NCI-H1417 (cell line): ENCODE data around the gene NAP1L1.

Experiments used
- DNase-seq, 3 experiments: peaks; one replicate each; lab custom pipeline; 2025; lab: John Stamatoyannopoulos, UW

Gene NAP1L1

DNA sequence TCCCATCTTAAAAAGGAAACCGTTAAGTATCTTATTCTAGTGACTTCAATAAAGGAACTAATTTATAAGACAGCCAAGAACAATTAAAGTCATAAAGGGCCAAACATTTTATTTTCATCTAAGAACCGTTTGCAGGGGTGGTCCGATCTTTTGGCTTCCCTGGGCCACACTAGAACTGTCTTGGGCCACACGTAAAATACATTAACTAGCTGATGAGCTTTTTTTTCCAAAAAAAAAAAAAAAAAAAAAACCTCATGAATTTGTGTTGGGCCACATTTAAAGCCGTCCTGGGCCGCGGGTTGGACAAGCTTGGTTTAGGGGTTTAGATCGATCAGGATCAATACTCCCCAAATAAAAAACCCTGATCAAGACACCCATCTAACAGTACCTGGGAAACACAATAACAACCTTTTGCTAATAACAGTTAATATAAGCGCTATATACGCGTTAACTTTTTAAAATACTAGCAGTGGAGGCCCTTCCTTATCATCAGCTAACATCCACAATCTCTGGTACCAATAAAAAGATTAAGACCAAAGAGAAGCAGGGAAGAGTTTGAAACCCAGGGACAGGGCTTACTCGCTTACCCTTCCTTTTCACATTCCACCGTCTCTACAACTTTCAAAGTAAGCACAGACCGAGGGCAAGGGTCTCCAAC lies 1.1 kb downstream of the NAP1L1 start:
- no peak for DNase-seq

DNA sequence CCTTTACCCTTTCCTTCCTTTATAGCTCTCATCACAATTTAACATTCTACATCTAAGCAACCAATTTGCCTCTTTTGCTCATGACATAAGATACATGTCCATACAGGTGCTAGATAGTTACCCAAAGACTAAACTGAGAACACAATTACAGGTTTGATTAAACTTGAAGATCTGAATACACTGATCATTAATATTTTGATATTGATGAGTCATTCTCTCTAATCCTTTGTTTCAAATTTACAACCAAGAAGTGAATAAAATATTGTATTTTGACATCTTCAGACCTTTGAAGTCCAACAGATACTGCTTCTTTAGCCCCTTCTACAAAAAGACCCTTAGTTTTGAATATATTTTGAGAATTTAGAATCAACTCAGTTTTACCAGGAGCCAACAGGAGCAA lies 2.6 kb downstream of the NAP1L1 start:
- DNase-seq = no peak

DNA sequence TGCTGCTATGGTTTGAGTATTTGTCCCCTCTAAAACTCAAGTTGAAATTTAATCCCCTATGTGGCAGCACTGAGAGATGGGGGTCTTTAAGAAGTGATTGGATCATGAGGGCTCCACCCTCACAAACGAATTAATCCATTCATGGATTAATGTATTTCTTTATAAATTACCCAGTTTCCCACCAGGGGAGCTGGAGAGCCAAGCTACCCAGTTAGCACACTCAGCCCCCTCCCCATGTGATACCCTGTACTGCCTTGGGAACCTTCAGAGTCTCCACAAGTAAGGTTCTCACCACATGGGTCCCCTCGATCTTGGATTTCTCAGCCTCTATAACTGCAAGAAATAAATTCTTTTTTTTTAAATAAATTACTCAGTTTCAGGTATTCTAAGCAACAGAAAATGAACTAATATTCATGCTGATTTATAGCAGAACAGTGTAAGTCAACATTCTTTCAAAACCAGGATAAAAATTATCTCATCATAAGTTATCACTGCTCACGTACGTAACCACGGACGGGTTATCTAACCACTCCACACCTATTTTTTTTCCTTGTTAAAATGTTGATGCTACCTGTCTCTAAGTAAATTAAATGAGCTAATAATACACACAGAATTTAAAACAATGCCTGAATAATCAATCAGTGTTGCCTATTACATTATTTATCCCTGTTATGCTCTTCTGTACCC lies 3.6 kb downstream of the NAP1L1 start:
- DNase-seq = peak in 1 of 3 experiments; percentile 68

DNA sequence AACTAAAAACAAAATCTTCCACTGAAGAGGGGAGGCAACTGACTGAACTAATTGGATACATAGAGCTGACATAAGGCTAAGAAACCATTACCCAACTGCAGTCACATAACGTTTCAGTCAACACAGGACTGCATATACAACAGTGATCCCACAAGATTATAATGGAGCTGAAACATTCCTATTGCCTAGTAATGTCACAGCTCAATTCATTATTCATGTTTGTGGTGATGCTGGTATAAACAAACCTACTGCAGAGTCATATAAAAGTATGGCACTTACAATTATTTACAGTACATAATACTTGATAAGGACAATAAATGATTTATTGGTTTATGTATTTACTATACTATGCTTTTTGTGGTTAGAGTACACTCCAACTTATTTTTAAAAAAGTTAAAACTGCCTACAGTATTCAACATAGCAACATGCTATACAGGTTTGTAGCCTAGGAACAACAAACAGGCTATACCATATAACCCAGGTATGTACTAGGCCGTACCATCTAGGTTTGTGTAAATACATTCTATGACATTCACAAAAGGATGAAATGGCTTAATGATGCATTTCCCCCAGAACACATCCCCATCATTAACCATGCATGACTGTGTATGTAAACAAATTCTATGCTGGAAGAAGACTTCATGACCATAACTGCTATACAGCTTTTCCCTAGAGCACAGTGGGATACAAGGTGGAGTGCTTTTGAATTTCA lies 4.3 kb downstream of the NAP1L1 start:
- DNase-seq = peak; percentile 10 to 85 (median 77)

DNA sequence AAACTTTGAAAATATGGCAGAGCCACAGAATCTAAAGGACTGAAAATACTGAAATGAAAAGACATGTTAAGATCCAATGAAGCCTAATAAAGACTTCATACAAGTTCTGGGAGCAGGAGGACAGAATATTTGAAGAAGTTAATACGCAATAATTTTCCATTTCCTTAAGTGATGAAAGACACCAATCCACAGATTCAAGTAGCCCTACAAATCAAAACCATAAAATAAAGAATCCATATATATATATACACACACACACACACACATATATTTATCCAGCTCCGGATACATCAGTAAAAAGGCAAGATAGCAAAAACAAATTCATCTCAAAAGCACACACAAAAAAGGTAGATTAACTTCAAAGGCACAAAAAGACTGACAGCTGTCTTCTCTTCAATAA lies 5.7 kb downstream of the NAP1L1 start:
- DNase-seq = no peak

DNA sequence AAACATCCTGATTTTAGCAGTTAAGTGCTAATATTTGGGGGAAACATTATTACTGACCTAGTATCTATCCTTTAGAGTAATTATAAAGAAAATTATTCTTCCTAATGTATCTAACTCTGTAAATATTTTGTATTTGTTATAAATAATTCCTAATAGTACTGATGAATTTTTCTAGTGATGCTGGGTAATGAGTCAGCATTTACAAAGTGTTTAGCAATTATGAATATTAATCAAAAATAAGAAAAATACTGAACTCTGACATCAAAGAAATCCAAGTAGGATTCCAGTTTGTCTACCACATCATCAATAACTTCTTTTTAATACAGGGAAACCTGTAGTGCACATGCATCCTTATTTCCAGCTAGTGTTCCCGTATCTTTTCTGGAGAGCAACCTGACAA lies 9.0 kb downstream of the NAP1L1 start:
- DNase-seq = no peak

DNA sequence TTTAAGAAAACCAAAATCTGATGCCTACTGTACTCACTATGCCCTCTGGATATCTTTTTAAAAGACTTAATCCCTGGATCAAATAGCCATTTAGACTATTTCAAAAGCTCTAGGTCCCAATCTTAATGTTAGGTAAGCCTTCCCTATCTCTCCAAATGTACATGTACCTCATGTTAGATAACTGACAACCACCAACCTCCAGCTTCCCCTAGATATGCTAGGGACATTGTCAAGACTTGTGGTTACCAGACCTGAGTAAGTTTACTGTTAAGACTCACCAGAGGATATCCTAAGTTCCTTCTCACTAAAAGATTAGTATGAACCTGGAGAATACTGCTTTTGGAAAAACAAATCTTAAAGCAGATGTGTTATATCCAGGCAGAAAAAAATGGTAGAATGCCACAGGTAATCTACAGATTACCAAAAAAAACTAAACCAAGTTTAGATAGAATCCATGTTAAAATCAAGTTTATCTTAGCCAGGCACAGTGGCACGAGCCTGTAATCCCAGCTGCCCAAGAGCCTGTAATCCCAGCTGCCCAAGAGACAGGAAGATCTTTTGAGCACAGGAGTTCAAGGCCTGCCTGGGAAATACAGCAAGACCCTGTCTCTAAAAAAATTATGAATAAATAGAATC lies 9.7 kb downstream of the NAP1L1 start:
- no peak for DNase-seq

DNA sequence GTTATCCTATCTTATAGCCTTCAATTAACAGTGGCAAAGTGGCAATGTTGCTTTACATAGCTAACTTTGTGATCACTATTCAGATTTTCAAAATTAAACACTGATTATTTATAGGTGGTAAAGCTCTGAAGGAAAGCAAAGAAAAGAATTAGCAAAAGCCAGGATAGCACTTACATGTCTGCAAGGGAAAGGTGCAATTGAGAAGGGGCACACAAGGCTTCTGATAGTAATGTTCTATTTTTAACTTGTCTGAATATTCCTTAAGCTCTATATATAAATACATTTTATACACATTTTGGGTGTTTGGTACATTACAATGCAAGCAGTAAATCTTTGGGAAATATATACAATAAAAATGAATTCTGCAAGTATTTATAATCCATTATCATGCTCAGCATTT lies 10.9 kb downstream of the NAP1L1 start:
- DNase-seq = no peak

DNA sequence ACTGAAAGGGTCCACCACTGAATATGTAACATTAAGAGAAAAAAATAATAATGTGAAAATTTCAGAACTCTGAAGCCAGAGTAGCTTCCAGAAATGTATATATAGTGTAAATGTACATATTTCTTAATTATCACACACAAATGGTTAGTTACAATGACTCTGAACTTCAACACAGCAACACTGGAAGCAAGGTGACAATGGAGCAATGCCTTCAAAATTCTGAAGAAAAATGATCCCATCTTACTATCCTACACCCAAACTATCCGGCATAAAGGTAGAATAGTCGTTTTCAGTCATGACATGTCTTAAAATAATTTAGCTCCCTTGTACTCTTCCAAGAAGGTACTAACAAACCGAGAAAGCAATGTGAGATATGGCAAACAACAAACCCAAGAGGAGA lies 11.9 kb downstream of the NAP1L1 start:
- no peak for DNase-seq

DNA sequence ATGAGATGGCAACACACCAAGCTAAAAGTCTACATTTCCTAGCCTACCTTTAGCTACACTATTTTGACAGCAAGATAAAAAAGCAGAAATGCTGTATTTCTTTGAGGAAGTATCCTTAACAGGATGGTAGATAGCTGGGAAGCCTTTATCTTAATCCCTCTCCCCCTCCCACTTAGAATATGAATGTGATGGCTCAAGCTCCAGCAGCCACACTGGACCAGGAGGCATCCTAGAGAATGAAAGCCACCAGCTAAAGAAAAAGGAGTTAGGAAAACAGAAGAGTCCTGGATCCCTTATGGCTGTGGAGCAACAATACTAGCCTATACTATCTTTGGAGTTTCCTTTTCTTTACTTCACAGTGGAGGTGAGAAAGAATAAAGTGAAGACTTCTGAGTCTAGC lies 15.1 kb downstream of the NAP1L1 start:
- no peak for DNase-seq

DNA sequence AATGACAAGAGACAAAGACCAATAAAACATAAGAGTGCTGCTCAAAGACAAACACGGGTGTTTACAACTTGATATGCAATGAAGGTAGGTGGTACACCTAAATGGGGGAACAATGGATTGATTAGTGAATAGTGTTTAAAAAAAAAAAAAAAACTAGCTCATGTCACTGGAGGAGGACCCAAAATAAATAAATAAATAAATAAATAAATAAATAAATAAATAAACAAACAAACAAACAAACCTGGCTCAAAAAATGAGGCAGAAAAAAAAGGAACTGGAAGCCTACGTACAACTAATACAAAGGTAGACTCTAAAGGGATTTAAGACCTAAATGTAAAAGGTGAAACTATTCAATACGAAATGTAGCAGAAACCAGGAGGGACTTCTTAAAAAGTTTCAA lies 18.6 kb downstream of the NAP1L1 start:
- no peak for DNase-seq

DNA sequence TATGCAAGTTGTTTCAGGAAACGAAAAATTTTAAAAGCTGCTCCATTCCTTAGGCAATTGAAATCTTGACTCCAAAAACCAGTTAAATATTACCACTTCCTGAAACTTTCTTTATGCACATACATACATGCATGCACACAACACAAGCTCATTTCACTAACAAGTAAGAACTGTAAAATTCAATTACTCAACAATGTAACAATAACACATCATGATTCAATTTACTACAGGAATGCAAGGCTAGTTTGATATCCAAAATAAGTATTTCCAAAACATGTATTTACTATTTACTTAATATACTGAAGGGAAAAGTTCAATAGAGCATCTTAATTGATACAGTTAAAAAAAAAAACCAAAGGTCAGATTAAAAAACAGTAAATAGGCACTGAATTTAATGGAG lies 19.6 kb downstream of the NAP1L1 start:
- peak in 1 of 3 experiments; percentile 16 for DNase-seq

DNA sequence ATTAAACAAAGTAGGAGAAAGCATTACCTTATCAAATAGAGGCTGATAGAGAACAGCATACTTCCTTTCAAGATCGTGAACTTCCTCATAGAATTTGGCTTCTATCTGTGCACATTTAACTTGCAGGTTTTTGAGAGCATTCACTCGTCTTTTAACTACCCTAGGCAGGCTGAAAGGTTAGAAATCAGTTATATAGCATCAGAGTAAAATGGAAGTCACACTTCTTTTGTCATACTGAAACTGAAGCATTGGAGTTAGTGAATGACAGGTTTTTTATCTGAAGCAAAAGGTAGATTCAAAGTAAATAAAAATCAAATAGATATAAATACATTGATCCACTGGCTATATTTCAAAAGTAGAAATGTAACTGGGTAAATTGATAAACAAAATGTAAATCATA lies 24.4 kb downstream of the NAP1L1 start:
- no peak for DNase-seq

DNA sequence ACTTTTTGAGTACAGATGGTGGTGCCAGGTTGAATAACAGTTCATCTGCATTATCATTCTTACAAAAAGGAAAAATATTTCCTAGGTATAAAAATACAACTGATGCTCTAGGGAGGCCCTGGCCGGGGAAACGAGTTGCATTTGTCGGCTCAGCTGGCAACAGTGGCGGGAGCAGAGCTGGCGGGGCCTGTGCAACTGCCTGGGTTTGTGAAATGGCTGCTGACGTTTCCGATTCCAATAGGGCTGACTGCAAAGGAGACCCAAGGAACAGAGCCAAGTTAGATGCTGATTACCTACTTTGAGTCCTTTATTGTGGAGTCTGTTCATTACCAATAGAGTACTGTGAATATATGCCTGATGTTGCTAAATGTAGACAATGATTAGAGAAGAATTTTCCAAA lies 27.2 kb downstream of the NAP1L1 start:
- no peak for DNase-seq

DNA sequence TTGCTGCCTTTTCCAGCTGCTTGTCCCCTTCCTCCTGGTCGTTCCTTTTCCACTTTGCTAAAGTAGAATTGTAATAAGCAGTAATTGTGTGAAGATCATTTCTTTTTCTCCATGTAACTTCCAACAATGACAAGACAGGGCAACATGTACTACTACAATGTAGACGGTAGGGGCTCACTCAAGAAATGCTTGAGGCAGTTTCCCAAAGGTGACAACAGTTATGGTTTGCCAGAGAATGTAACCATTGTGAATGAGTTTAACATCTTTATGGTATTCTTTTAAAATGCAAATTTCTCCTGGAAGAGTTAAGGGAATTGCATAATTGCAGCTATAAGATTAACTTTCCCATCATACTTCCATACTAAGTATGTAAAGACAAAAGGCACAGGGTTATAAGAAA lies 29.1 kb downstream of the NAP1L1 start:
- DNase-seq = no peak

DNA sequence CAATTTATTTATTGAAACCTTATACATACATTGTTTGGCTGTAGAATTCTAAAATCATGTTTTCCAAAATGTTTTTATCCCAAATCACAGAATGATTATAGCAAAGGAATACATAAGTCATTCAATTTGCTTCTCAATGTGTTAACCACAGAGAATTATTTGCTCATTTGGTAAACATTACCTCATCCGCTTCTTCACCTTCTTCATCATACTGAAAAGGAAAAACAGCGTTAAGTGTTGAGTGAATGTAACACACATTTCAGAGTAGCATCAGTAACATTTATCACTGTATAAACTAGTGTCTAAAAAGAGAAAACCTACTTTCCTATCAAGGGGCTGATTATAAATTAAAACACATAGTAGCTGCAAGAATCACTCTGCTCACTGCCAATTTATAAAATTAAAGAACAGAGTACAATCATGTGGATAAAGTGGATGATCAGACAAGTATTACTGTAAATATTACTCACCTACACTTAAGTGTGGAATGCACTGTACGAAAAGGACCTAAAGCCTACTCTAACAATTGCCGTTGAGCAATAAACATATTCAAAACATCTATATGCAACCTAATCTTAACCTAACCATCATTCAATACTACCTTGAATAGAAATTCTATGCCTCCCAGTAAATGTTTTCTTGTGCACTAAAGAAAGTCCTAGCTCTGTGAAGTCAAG lies 34.8 kb downstream of the NAP1L1 start:
- no peak for DNase-seq

DNA sequence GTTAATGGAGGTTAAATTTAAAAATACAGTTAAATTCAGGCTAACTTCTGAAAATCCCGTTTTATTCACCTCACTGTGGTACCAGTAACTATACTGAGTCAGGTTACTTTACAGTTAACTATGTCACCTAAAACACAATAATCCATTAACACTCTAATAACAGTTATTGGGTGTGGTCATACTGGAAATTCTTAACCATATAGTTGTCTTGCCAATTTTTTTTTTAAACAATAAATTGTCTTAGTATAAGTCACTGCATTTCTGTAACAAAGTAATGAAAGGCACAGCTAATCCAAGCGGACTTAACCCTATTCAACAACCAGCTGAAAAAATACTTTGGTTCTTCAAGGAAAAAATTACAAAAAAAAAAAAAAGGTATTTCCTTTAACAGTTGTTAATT lies 36.7 kb downstream of the NAP1L1 start:
- DNase-seq = no peak

DNA sequence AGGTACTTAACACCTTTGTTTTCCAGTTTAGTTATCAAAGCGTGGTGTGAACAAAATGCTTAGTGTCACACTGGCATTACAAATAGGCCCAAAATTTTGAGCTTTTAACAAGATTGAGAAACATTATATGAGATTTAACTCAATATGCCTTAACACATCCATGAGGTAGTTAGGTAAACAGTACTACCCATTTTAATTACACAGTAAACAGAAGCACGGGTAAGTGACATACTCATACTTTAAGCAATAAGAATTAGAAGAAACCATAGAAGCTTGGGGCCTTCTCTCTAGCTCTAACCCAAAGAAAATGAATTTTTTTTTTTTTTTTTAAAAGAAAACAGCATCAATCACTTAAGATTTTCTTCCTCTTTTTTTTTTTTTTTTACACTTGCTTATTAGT lies 37.4 kb downstream of the NAP1L1 start:
- DNase-seq = peak in 1 of 3 experiments; percentile 42

DNA sequence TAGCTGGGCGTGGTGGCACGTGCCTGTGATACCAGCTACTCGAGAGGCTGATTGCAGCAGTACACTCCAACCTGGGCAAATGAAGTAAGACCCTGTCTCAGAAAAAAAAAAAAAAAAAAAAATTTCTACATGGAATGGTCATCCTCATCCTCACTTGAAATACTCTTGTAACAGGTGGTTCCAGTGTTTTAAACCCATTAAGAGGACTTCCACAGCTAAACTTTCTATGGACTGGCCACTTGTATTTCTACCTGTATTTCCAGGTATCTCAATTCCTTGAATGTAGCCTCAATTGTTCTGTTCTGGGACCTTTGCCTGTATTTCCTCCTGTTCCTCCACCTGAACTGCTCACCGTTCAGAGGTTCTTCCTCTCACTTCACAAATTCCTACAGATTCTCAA lies 41.1 kb downstream of the NAP1L1 start:
- no peak for DNase-seq

DNA sequence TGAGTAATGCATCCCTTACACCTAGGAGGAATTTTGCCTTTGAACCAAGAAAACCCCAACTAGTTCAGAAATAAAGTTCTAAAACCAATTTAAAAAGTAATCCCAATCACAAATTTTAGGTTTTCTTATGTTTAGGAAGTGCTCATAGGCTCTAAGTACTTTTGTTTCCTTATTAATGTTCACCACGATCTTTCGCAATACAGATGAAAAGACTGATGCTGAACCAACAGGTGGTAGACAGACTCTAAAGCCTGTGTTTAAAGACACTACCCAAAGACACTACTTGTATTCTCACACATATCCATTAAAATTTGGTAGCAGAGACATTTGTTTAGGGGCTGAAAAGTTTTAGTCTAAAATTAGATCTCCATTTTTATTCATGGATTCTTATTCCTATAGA lies 42.3 kb downstream of the NAP1L1 start:
- no peak for DNase-seq

DNA sequence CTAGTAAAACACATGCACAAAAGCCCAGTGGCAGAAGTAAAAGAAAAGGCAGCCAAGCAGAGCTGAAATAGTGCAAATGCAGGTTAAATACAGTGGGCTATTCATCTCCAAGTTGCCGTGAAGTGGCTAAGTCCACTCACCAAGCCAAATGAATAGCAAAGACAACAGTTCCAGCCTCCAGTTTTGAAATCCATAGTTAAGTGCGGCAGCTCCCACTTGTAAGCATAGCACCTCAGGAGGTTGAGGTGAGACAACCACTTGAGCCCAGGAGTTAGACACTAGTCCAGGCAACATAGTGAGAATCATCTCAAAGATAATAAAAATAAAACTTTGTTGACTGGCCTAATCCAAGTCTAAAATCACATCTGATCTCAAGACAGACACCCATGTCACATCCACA lies 43.1 kb downstream of the NAP1L1 start:
- DNase-seq = peak in 1 of 3 experiments; percentile 72

DNA sequence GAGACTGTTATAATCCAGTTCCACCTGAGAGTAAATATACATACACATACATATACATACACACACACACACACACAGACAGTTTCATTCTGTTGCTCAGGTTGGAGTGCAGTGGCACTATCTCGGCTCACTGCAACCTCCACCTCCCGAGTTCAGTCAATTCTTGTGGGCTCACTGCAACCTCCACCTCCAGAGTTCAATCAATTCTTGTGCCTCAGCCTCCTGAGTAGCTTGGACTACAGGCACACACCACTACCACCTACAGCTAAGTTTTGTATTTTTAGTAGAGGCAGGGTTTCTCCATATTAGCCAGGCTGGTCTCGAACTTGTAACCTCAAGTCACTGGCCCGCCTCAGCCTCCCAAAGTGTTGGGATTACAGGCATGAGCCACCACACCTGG lies 44.0 kb downstream of the NAP1L1 start:
- no peak for DNase-seq
